ENCODE results near the gene FLOT1.

GRCh38 chr6:30683980-30684338, 58.5 kb downstream of the FLOT1 start:
- TF ChIP-seq ZC3H4 (CRISPR knock-in tag; IDR thresholded peaks at IDR 0.05; ENCODE audit: borderline replicate concordance) (no peak), TAF1 (CRISPR knock-in tag; IDR thresholded peaks at IDR 0.05) (no peak), CEBPB (IDR thresholded peaks at IDR 0.05; ENCODE audit: borderline replicate concordance, low read depth, low read length) (no peak), NAIF1 (CRISPR knock-in tag; IDR thresholded peaks at IDR 0.05; ENCODE audit: borderline replicate concordance) (no peak), CCAR2 (optimal IDR thresholded peaks at IDR 0.05; ENCODE audit: low read depth, low read length) (no peak), ZNF616 (CRISPR knock-in tag; IDR thresholded peaks at IDR 0.05; ENCODE audit: low read depth) (no peak), ESRRA (CRISPR knock-in tag; IDR thresholded peaks at IDR 0.05; ENCODE audit: low read depth) (no peak), POLR2A (IDR thresholded peaks at IDR 0.05; ENCODE audit: insufficient read depth in 1 of 2, low read depth in 2 of 2, low read length in 2 of 2) (no peak), SUZ12 (IDR thresholded peaks at IDR 0.05; ENCODE audit: low read depth, low read length) (no peak), SAFB2 (CRISPR knock-in tag; IDR thresholded peaks at IDR 0.05; ENCODE audit: borderline replicate concordance, low read depth) (no peak), MXI1 (IDR thresholded peaks at IDR 0.05; ENCODE audit: borderline replicate concordance, low read depth, low read length) (no peak), NBN (conservative IDR thresholded peaks at IDR 0.05) (no peak), TBL1XR1 (IDR thresholded peaks at IDR 0.05; ENCODE audit: borderline replicate concordance, low read length, partially characterized antibody) (no peak)
- TF ChIP-seq, protein P1, sequence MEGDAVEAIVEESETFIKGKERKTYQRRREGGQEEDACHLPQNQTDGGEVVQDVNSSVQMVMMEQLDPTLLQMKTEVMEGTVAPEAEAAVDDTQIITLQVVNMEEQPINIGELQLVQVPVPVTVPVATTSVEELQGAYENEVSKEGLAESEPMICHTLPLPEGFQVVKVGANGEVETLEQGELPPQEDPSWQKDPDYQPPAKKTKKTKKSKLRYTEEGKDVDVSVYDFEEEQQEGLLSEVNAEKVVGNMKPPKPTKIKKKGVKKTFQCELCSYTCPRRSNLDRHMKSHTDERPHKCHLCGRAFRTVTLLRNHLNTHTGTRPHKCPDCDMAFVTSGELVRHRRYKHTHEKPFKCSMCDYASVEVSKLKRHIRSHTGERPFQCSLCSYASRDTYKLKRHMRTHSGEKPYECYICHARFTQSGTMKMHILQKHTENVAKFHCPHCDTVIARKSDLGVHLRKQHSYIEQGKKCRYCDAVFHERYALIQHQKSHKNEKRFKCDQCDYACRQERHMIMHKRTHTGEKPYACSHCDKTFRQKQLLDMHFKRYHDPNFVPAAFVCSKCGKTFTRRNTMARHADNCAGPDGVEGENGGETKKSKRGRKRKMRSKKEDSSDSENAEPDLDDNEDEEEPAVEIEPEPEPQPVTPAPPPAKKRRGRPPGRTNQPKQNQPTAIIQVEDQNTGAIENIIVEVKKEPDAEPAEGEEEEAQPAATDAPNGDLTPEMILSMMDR (CRISPR knock-in tag; IDR thresholded peaks at IDR 0.05) = no peak
